ENCODE results near the gene CCR5AS.
"Not testable (repeated sequence)": the region's sequence is repeated elsewhere in the genome, so short reads cannot be mapped to it uniquely, and the experiment has no call there.

Gene CCR5AS

DNA sequence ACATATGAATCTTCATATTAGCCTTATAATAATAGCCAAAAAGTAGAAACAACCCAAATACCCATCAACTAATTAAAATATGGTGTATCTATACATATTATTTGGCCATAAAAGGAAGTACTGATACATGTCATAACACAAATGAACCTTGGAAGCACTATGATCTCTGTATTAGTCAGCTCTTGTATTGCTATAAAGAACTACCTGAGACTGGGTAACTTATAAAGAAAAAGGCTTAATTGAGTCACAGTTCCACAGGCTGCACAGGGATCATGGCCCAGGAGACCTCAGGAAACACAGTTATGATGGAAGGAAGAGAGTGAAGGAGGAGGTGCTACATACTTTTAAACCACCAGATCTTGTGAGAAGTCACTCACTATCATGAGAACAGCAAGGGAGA lies 69.0 kb downstream of the CCR5AS start:
- H3K9ac ChIP-seq (ENCODE audit: low read depth, low read length) = no peak overlapping the region
- peaks cover 3% of the 10 kb centered on the region for H3K9me3 ChIP-seq (ENCODE audit: control insufficient read depth, insufficient read depth, low read length)
- H3K4me1 ChIP-seq (ENCODE audit: control insufficient read depth, insufficient read depth, low read length) = no peaks in the 10 kb centered on the region

DNA sequence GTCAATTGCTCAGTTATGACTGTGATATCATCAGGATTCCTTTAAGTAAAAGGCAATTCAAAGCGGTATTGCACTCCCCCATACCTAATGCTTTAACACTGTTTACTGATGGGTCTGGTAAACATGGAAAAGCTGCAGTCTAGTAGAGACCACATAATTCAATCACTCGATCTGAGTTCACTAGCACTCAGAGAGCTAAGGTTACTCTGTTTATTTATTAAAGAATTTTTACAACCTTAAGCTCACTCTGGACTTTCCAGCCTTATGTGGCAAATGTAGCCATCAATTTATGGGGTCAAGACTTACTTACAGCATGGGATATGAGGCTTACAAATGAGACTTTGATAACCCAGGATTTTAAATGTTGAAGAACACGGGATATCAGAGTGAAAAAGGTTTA lies 71.3 kb downstream of the CCR5AS start:
- Histone ChIP-seq H3K27me3 (ENCODE audit: control insufficient read depth, insufficient read depth, low read length) (no peaks in the 10 kb centered on the region), H3K9ac (ENCODE audit: low read depth, low read length) (no peak overlapping the region), H3K4me3 (ENCODE audit: low read depth, low read length) (no peak overlapping the region), H3K36me3 (ENCODE audit: control insufficient read depth, insufficient read depth, low read length) (no peaks in the 10 kb centered on the region), H3K4me1 (ENCODE audit: control insufficient read depth, insufficient read depth, low read length) (no peaks in the 10 kb centered on the region), H3K9me3 (ENCODE audit: control insufficient read depth, insufficient read depth, low read length) (peaks cover 3% of the 10 kb centered on the region)

More for the DNA sequence above, 69.0 kb downstream of the CCR5AS start:
- Histone ChIP-seq H3K27me3 (ENCODE audit: control insufficient read depth, insufficient read depth, low read length) (no peaks in the 10 kb centered on the region), H3K4me3 (ENCODE audit: low read depth, low read length) (no peak overlapping the region), H3K36me3 (ENCODE audit: control insufficient read depth, insufficient read depth, low read length) (no peaks in the 10 kb centered on the region)

DNA sequence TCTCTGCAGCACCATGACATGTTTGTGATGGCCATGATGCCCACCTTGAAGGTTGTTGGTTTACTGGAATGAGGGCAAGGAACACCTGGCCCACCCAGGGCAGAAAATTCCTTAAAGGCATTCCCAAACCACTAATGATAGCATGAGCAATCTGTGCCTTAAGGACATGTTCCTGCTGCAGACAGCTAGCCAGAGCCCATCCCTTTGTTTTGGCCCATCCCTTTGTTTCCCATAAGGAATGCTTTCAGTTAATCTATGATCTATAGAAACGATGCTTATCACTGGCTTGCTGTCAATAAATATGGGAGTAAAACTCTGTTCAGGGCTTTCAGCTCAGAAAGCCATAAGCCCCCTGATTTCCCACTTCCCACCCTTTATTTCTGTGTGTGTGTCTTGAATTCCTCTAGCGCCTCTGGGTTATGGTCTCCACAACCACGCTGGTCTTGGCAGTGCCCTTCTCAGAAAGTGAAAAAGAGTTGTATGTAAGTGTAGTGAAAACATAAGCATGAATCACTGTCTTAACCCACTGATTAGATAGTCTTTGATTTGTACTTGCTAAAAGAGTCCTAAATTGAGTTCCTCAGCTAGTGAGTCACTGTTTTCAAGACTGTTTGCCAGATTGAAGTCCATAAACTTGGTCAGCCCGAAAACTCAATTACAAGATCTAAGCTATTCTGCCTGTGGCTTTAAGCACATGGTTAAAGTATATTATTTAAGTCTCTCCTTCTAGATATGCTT lies 72.0 kb downstream of the CCR5AS start:
- Histone ChIP-seq H3K36me3 (ENCODE audit: control insufficient read depth, insufficient read depth, low read length) (no peaks in the 10 kb centered on the region), H3K4me3 (ENCODE audit: low read depth, low read length) (no peak overlapping the region), H3K4me1 (ENCODE audit: control insufficient read depth, insufficient read depth, low read length) (no peaks in the 10 kb centered on the region), H3K9me3 (ENCODE audit: control insufficient read depth, insufficient read depth, low read length) (peaks cover 3% of the 10 kb centered on the region), H3K27me3 (ENCODE audit: control insufficient read depth, insufficient read depth, low read length) (no peaks in the 10 kb centered on the region), H3K9ac (ENCODE audit: low read depth, low read length) (no peak overlapping the region)

DNA sequence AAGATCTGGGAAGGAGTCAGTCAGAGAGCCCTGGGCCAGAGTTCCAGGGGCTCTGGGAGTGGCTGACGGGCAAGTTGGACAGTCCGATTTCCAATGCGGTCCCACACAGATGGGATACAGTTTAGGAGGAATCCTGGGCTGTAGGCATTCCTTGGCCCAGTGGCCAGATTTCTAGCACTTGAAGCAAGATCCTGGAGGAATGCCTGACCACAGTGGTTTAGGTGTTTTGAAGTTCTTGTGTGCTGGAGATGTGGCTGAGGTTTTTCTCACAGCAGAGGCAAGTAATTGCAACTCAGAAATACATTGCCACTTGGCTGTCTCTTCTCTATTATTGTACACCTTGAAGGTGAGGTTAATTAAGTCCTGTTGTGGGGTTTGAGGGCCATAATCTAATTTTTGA lies 76.2 kb downstream of the CCR5AS start:
- not testable (repeated sequence) for H3K9ac ChIP-seq (ENCODE audit: low read depth, low read length); H3K4me3 ChIP-seq (ENCODE audit: low read depth, low read length); H3K27me3 ChIP-seq (ENCODE audit: control insufficient read depth, insufficient read depth, low read length); H3K36me3 ChIP-seq (ENCODE audit: control insufficient read depth, insufficient read depth, low read length); H3K9me3 ChIP-seq (ENCODE audit: control insufficient read depth, insufficient read depth, low read length); H3K4me1 ChIP-seq (ENCODE audit: control insufficient read depth, insufficient read depth, low read length)

DNA sequence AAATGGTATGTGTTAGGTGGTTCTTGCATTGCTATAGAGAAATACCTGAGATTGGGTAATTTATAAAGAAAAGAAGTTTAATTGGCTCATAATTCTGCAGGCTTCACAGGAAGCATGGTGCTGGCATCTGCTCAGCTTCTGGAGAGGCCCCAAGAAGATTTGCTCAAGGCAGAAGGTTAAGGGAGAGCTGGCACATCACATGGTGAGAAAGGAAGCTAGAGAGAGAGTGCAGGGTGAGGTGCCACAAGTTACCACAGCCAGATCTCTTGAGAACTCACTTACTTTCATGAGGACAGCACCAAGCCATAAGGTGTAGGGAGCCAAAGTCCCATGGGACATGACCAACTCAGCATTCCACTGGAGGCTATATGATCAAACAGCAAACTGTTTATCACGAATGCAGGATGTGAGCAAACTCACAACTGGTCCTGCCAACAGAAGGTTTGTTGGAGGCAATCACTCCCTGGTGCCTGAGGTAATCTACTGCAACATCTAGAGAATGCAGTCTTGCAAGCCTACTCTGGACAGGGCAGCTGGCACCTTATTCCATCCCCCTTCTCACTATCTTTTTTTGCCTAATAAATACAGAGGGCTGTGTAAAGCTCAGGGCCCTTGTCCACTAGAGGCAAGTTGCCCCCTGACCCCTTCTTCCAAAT lies 81.1 kb downstream of the CCR5AS start:
- H3K4me1 ChIP-seq (ENCODE audit: control insufficient read depth, insufficient read depth, low read length) = no peaks in the 10 kb centered on the region
- no peak overlapping the region for H3K9ac ChIP-seq (ENCODE audit: low read depth, low read length)
- H3K4me3 ChIP-seq (ENCODE audit: low read depth, low read length) = no peak overlapping the region
- H3K27me3 ChIP-seq (ENCODE audit: control insufficient read depth, insufficient read depth, low read length) = no peaks in the 10 kb centered on the region
- no peaks in the 10 kb centered on the region for H3K9me3 ChIP-seq (ENCODE audit: control insufficient read depth, insufficient read depth, low read length)
- H3K36me3 ChIP-seq (ENCODE audit: control insufficient read depth, insufficient read depth, low read length) = no peaks in the 10 kb centered on the region

DNA sequence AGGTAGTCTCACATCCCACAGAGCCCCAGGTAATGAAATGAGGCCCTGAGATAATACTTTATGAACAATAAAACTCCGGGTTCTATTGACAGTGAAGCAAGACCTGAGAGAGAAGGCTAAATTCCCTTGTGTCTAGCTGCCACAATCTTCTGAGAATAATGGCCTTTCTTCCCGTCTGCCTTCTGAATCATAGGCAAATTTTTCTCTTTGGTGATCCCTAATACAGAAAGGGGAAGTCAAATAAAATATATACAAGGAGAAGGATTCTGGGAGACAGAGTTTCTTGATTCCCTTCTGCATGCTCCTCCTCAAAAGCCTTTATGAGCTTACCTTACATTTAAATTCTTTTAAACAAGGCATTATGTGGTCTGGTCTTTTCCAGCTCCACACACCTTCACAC lies 82.8 kb downstream of the CCR5AS start:
- no peaks in the 10 kb centered on the region for H3K36me3 ChIP-seq (ENCODE audit: control insufficient read depth, insufficient read depth, low read length)
- no peak overlapping the region for H3K9ac ChIP-seq (ENCODE audit: low read depth, low read length)
- peaks cover 3% of the 10 kb centered on the region for H3K9me3 ChIP-seq (ENCODE audit: control insufficient read depth, insufficient read depth, low read length)
- H3K27me3 ChIP-seq (ENCODE audit: control insufficient read depth, insufficient read depth, low read length) = no peaks in the 10 kb centered on the region
- H3K4me3 ChIP-seq (ENCODE audit: low read depth, low read length) = no peak overlapping the region
- no peaks in the 10 kb centered on the region for H3K4me1 ChIP-seq (ENCODE audit: control insufficient read depth, insufficient read depth, low read length)

DNA sequence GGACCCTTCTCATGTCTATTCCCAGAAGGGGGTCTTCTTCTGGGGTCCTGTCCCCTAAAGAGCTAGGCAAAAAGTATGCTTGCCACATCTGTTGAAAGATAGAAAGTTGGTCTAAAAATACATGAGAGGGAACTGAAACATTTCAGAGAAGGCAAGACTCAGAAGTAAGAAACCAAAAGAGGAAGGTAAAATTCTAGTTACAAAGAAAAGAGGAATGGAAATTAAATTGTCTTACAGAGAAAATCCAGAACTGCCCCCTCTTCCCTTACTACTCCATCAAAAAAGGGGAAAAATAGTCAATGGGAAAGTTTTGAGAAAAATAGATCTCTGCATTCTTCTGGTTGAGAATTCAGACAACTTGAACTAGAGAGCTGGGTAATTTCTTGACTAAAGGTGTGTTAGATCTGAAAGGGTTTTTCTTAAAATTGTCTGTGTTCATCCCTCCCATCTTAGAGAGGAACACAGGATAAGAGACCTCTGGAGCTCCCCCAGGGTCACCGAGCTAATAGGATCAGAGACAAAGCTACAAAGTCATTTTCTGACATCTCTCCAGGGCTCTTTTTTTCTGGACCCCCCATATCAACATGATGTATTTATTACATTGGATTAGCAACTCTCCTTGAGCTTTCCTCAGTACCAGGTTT lies 85.3 kb downstream of the CCR5AS start:
- H3K9ac ChIP-seq (ENCODE audit: low read depth, low read length) = no peak overlapping the region
- H3K4me1 ChIP-seq (ENCODE audit: control insufficient read depth, insufficient read depth, low read length) = no peaks in the 10 kb centered on the region
- no peaks in the 10 kb centered on the region for H3K36me3 ChIP-seq (ENCODE audit: control insufficient read depth, insufficient read depth, low read length)
- H3K27me3 ChIP-seq (ENCODE audit: control insufficient read depth, insufficient read depth, low read length) = no peaks in the 10 kb centered on the region
- peaks cover 3% of the 10 kb centered on the region for H3K9me3 ChIP-seq (ENCODE audit: control insufficient read depth, insufficient read depth, low read length)
- H3K4me3 ChIP-seq (ENCODE audit: low read depth, low read length) = no peak overlapping the region

DNA sequence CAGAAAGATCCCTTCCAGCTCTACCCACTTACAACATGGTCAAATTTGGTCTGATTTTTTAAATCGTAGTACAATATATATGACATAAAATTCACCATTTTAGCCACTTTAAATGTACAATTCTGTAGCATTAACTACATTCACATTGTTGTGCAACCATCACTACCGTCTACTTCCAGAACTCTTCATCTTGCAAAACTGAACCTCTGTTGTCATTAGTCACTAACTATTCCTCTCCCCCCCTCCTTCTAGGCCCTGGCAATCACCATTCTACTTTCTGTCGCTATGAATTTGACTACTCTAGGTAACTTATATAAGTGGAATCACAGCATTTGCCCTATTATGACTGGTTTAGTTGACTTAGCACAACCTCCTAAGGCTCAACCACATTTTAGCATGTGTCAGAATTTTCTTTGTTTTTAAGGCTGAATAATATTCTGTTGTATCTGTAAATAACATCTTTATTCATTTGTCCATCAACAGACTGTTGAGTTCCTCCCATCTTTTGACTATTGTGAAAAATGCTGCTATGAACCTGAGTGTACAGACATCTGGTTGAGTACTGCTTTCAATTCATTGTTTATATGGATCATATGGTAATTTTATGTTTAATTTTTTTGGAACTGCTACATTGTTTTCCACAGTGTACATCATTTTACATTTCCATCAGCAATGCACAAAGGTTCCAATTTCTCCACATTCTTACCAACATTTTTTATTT lies 88.5 kb downstream of the CCR5AS start:
- no peak overlapping the region for H3K9ac ChIP-seq (ENCODE audit: low read depth, low read length)
- H3K36me3 ChIP-seq (ENCODE audit: control insufficient read depth, insufficient read depth, low read length) = no peaks in the 10 kb centered on the region
- H3K4me3 ChIP-seq (ENCODE audit: low read depth, low read length) = no peak overlapping the region
- peaks cover 3% of the 10 kb centered on the region for H3K9me3 ChIP-seq (ENCODE audit: control insufficient read depth, insufficient read depth, low read length)
- no peaks in the 10 kb centered on the region for H3K4me1 ChIP-seq (ENCODE audit: control insufficient read depth, insufficient read depth, low read length)
- no peaks in the 10 kb centered on the region for H3K27me3 ChIP-seq (ENCODE audit: control insufficient read depth, insufficient read depth, low read length)

DNA sequence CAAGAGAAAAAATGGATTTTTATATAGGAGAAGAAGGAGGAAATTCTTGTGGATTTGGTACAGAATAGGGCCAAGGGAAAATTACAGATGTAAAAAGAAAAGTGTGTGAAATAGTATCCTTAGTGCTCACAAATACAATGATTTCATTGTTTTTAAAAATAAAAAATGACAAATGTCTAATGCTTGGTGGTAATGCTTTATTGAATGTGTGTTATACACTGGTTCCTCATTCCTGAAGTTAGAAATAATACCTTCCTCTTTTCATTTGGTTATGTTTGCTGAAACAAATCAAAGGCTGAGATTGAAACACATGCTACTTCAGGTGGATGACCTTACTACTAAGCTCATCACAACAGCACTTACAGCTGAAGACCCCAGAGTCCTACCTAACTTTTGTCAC lies 90.7 kb downstream of the CCR5AS start:
- H3K9me3 ChIP-seq (ENCODE audit: control insufficient read depth, insufficient read depth, low read length) = peaks cover 3% of the 10 kb centered on the region
- H3K4me1 ChIP-seq (ENCODE audit: control insufficient read depth, insufficient read depth, low read length) = no peaks in the 10 kb centered on the region
- H3K36me3 ChIP-seq (ENCODE audit: control insufficient read depth, insufficient read depth, low read length) = no peaks in the 10 kb centered on the region
- no peak overlapping the region for H3K4me3 ChIP-seq (ENCODE audit: low read depth, low read length)
- H3K27me3 ChIP-seq (ENCODE audit: control insufficient read depth, insufficient read depth, low read length) = no peaks in the 10 kb centered on the region
- no peak overlapping the region for H3K9ac ChIP-seq (ENCODE audit: low read depth, low read length)

DNA sequence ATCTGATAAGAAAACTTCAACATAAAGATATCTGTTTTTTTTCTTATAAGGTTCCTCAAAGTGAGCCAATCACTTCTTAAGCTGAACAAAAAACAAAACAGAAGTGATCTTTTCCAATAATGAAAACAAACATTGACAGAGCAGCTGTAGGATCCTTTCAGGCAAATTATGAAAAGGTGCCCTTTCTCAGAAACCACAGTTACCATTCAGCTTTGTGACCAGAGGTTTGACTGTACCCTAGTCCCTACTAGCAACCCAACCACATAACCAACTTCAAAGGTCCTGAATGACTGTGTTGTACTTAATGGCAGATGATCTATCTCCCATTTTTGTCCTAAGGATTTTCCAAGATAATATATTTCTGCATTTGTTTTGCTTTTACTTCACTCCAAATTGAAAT lies 92.3 kb downstream of the CCR5AS start:
- no peaks in the 10 kb centered on the region for H3K4me1 ChIP-seq (ENCODE audit: control insufficient read depth, insufficient read depth, low read length)
- H3K27me3 ChIP-seq (ENCODE audit: control insufficient read depth, insufficient read depth, low read length) = no peaks in the 10 kb centered on the region
- no peaks in the 10 kb centered on the region for H3K36me3 ChIP-seq (ENCODE audit: control insufficient read depth, insufficient read depth, low read length)
- no peak overlapping the region for H3K9ac ChIP-seq (ENCODE audit: low read depth, low read length)
- no peak overlapping the region for H3K4me3 ChIP-seq (ENCODE audit: low read depth, low read length)
- peaks cover 1% of the 10 kb centered on the region for H3K9me3 ChIP-seq (ENCODE audit: control insufficient read depth, insufficient read depth, low read length)
